Lower leg skin (tissue), 3 donors: ENCODE measurements around the gene EPC2.

Source experiments
- CTCF ChIP-seq, 3 donors: fragments of 450-650 bp; IDR thresholded peaks; one replicate each; pipeline ENCODE4 v1.5.1; 2016; ENCODE audit warnings: antibody characterized with exemption in 3 of 3, mild to moderate bottlenecking in 3 of 3, moderate library complexity in 2 of 3
- POLR2A ChIP-seq, 2 donors: fragments of 450-650 bp; IDR thresholded peaks; one replicate each; pipeline ENCODE4 v1.6.1; 2016 to 2017; ENCODE audit warnings: antibody characterized with exemption in 2 of 2, mild to moderate bottlenecking in 1 of 2, moderate library complexity in 1 of 2

DNA sequence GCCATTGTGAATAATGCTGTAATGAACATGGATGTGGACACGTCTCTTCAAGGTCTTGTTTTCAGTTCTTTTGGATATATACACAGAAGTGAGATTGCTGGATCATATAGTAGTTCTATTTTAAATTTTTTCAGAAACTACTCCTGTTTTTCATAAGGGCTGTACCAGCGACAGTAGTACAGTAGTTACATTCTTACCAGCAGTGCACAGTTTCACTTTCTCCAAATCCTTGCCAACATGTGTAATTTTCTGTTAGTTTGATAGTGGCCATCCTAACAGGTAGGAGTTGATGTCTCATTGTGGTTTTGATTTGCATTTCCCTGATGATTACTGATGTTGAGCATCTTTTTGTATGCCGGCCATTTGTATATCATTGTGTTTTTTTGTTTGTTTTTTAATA lies 81.7 kb downstream of the EPC2 start:
- TF ChIP-seq CTCF (IDR thresholded peaks at IDR 0.05), result no peak
- no peak for TF ChIP-seq POLR2A (IDR thresholded peaks at IDR 0.05)
